MM.1S (cell line): ENCODE results near the gene ITSN1.

Experiments used
- CTCF ChIP-seq: fragments of 300-600 bp; sonication (generic); IDR thresholded peaks from 2 replicates; pipeline ENCODE4 v1.5.1; 2016; ENCODE audit warnings: antibody characterized with exemption, low read length, mixed read lengths
- EZH2 ChIP-seq: fragments of 300-600 bp; sonication (generic); optimal IDR thresholded peaks from 2 replicates; pipeline ENCODE3; 2017; ENCODE audit warnings: low read depth, mild to moderate bottlenecking, antibody characterized with exemption, low read length, mixed read lengths

GRCh38 chr21:33673473-33673872, 31.2 kb downstream of the ITSN1 start:
- no peak for TF ChIP-seq CTCF
- TF ChIP-seq EZH2 = no peak
